Tibial artery (tissue), 4 donors: ENCODE results near the gene NFX1.

ENCODE experiments used
- DNase-seq, 2 donors: peaks; one replicate each; pipeline ENCODE4 v3.0.0-alpha.2; 2019
- H3K27ac ChIP-seq, 2 donors: fragments of 200-600 bp; sonication (generic) in 1 of 2; 1 replicate in 1 of 2; 2 replicates in 1 of 2; pipeline ENCODE4 v1.5.1; 2018 to 2019; ENCODE audit warnings: mild to moderate bottlenecking in 1 of 2
- H3K27me3 ChIP-seq, 2 donors: fragments of 200-600 bp; sonication (generic) in 1 of 2; one replicate each; pipeline versions ENCODE4 v1.5.1 to v1.6.0; 2016 to 2019
- H3K36me3 ChIP-seq, 3 donors: fragments of 200-600 bp; sonication (generic) in 2 of 3; one replicate each; pipeline ENCODE4 v1.5.1; 2016 to 2019; ENCODE audit warnings: mild to moderate bottlenecking in 2 of 3
- H3K4me1 ChIP-seq, 4 donors: fragments of 200-600 bp; sonication (generic) in 2 of 4; 1 replicate in 3 of 4; 2 replicates in 1 of 4; pipeline ENCODE4 v1.5.1; 2016 to 2019
- H3K4me3 ChIP-seq, 2 donors: fragments of 200-600 bp; sonication (generic) in 1 of 2; 1 replicate in 1 of 2; 2 replicates in 1 of 2; pipeline ENCODE4 v1.5.1; 2018 to 2019; ENCODE audit warnings: mild to moderate bottlenecking in 2 of 2
- H3K9me3 ChIP-seq, 3 donors: fragments of 200-600 bp; sonication (generic) in 1 of 3; one replicate each; pipeline ENCODE4 v1.5.1; 2016 to 2019
- intact Hi-C: fragments of 100-400 bp; cut with DNase I; formaldehyde crosslinking; loops from one replicate; pipeline ENCODE4 v1.15.0; 2023; ENCODE audit warnings: low total_unique reads
- TF ChIP-seq, protein P1 (sequence below), 2 experiments: fragments of 200-600 bp in 1 of 2; fragments of 450-650 bp in 1 of 2; IDR thresholded peaks; one replicate each; pipeline ENCODE4 v1.5.1; 2017 to 2019; ENCODE audit warnings: antibody characterized with exemption in 2 of 2, mild to moderate bottlenecking in 1 of 2, moderate library complexity in 1 of 2

The NFX1 gene

GRCh38 chr9:33267151-33267767 is 23.1 kb upstream of the NFX1 start:
- intact Hi-C loops = no loop called here
- Histone ChIP-seq H3K27ac (no peak overlapping the region), H3K36me3 (peaks cover 31 to 60% (median 54%) of the 10 kb centered on the region in 3 donors)

DNA sequence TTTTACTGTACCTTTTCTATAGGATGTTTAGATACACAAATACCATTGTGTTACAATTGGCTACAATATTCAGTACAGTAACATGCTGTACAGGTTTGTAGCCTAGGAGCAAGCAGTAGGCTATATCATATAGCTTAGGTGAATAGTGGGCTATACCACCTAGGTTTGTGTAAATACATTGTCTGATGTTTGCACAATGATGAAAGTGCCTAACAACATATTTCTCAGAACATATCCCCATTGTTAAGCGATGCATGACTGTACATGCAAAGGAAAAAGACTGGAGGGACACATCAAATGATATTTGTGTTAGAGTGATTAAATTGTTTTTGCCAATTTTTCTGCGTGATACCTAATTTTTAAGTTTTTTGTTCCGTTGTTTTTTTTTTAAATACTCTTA is 20.2 kb upstream of the NFX1 start:
- no peaks in the 10 kb centered on the region for H3K9me3 ChIP-seq
- intact Hi-C loops = no loop called here
- no peak overlapping the region for H3K27ac ChIP-seq
- H3K4me3 ChIP-seq = no peak overlapping the region
- TF ChIP-seq, protein P1, sequence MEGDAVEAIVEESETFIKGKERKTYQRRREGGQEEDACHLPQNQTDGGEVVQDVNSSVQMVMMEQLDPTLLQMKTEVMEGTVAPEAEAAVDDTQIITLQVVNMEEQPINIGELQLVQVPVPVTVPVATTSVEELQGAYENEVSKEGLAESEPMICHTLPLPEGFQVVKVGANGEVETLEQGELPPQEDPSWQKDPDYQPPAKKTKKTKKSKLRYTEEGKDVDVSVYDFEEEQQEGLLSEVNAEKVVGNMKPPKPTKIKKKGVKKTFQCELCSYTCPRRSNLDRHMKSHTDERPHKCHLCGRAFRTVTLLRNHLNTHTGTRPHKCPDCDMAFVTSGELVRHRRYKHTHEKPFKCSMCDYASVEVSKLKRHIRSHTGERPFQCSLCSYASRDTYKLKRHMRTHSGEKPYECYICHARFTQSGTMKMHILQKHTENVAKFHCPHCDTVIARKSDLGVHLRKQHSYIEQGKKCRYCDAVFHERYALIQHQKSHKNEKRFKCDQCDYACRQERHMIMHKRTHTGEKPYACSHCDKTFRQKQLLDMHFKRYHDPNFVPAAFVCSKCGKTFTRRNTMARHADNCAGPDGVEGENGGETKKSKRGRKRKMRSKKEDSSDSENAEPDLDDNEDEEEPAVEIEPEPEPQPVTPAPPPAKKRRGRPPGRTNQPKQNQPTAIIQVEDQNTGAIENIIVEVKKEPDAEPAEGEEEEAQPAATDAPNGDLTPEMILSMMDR (IDR thresholded peaks at IDR 0.05) = no peak
- DNase-seq = no peak
- peaks cover 45 to 86% (median 73%) of the 10 kb centered on the region in 3 donors for H3K36me3 ChIP-seq
- H3K27me3 ChIP-seq = no peaks in the 10 kb centered on the region
- peaks cover 0 to 16% (median 12%) of the 10 kb centered on the region in 4 donors for H3K4me1 ChIP-seq

More at GRCh38 chr9:33267151-33267767, 23.1 kb upstream of the NFX1 start:
- no peak overlapping the region for H3K4me3 ChIP-seq
- DNase-seq = no peak
- no peaks in the 10 kb centered on the region for H3K27me3 ChIP-seq
- TF ChIP-seq, protein P1 (IDR thresholded peaks at IDR 0.05) = no peak
- no peaks in the 10 kb centered on the region for H3K9me3 ChIP-seq
- H3K4me1 ChIP-seq = peaks cover 0 to 27% (median 25%) of the 10 kb centered on the region in 4 donors

- no peaks in the 10 kb centered on the region for H3K27me3 ChIP-seq
- TF ChIP-seq, protein P1 (IDR thresholded peaks at IDR 0.05) = no peak
- peaks cover 64 to 99% (median 83%) of the 10 kb centered on the region in 3 donors for H3K36me3 ChIP-seq
- DNase-seq = no peak
- no peaks in the 10 kb centered on the region for H3K4me1 ChIP-seq
- H3K9me3 ChIP-seq = no peaks in the 10 kb centered on the region
- intact Hi-C loops = no loop called here
- no peak overlapping the region for H3K4me3 ChIP-seq
- H3K27ac ChIP-seq = no peak overlapping the region
Measured at GRCh38 chr9:33272061-33272460, 18.3 kb upstream of the NFX1 start.

DNA sequence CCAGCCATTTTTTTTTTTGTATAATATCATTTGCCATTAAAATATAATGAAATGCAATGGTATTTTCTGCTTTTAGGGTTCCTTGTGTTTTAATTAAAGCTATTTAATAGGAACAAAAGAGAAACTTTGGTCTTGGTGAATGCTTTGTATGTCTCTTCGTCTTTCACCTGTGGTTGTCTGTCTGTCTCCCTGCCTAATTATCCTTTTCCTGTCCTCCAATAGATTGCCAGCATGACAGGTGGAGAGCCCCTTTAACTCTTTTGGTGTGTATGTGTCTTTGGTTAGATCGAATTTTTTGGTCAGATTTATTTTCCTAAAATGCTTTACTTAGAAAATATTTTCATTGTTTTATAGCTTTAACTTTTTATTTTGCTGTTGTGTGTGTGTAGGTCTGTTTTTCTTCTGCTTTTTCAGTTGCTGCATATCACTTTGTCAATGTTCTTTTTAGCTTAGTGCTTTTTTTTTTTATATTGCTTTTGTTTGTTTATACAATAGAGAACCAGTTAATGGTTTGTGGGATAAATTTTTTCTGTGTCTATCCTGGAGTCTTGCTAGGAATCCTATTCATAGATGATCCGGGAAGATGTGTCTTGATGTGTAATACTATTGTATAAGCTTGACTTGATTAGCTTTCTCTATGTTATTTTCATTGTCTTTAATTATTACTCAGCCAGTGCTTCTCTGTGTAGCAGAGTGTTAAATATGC is 16.9 kb upstream of the NFX1 start:
- TF ChIP-seq, protein P1 (IDR thresholded peaks at IDR 0.05) = no peak
- DNase-seq = no peak
- no peak overlapping the region for H3K27ac ChIP-seq
- no peaks in the 10 kb centered on the region for H3K9me3 ChIP-seq
- no peak overlapping the region for H3K4me3 ChIP-seq
- H3K4me1 ChIP-seq = no peaks in the 10 kb centered on the region
- intact Hi-C loops = no loop called here
- H3K27me3 ChIP-seq = no peaks in the 10 kb centered on the region
- peaks cover 74 to 99% (median 88%) of the 10 kb centered on the region in 3 donors for H3K36me3 ChIP-seq

- Histone ChIP-seq H3K9me3 (no peaks in the 10 kb centered on the region), H3K4me1 (no peaks in the 10 kb centered on the region), H3K27me3 (no peaks in the 10 kb centered on the region), H3K4me3 (no peak overlapping the region), H3K36me3 (peaks cover 80 to 99% (median 91%) of the 10 kb centered on the region in 3 donors), H3K27ac (no peak overlapping the region)
- intact Hi-C loops = no loop called here
- TF ChIP-seq, protein P1 (IDR thresholded peaks at IDR 0.05) = no peak
- DNase-seq = no peak
Measured at GRCh38 chr9:33273972-33274328, 16.4 kb upstream of the NFX1 start.
